CD4-positive, alpha-beta T cell treated with Interleukin-10 for 1 hour (primary cell): ENCODE data around the gene PRSS33.

ENCODE experiments used
- DNase-seq: peaks from one replicate; pipeline ENCODE4 v3.0.0-alpha.2; 2020

The PRSS33 gene

GRCh38 chr16:2787406-2787805, at the start of gene PRSS33:
PRSS33 (minus strand) TSS chr16:2787560; CDS start chr16:2786547, 1,013 bp downstream.
- no peak for DNase-seq

GRCh38 chr16:2836646-2837508, 49.5 kb upstream of the PRSS33 start:
- DNase-seq = no peak

GRCh38 chr16:2835638-2836493, 48.5 kb upstream of the PRSS33 start:
- no peak for DNase-seq

GRCh38 chr16:2834968-2835367, 47.6 kb upstream of the PRSS33 start:
- DNase-seq = no peak

GRCh38 chr16:2833776-2834175, 46.4 kb upstream of the PRSS33 start:
- DNase-seq = no peak

- no peak for DNase-seq
Observed at GRCh38 chr16:2831203-2831602, 43.8 kb upstream of the PRSS33 start.

- no peak for DNase-seq
Observed at GRCh38 chr16:2830355-2830695, 43.0 kb upstream of the PRSS33 start.

- DNase-seq = no peak
Observed at GRCh38 chr16:2829501-2830354, 42.4 kb upstream of the PRSS33 start, which contains the start of gene ZG16B. ZG16B (plus strand) TSS chr16:2830303; CDS start chr16:2830442, 139 bp downstream.

GRCh38 chr16:2828876-2829430, 41.6 kb upstream of the PRSS33 start:
- no peak for DNase-seq

- DNase-seq = no peak
Observed at GRCh38 chr16:2828521-2828840, 41.1 kb upstream of the PRSS33 start.

GRCh38 chr16:2827831-2828520, 40.6 kb upstream of the PRSS33 start:
- no peak for DNase-seq

GRCh38 chr16:2827374-2827791, 40.0 kb upstream of the PRSS33 start:
- no peak for DNase-seq

GRCh38 chr16:2826591-2827373, 39.4 kb upstream of the PRSS33 start:
- no peak for DNase-seq

GRCh38 chr16:2825906-2826305, 38.5 kb upstream of the PRSS33 start:
- DNase-seq = no peak

GRCh38 chr16:2825049-2825742, 37.8 kb upstream of the PRSS33 start:
- no peak for DNase-seq

- no peak for DNase-seq
Observed at GRCh38 chr16:2824626-2825025, 37.3 kb upstream of the PRSS33 start.

- no peak for DNase-seq
Observed at GRCh38 chr16:2822496-2822895, 35.1 kb upstream of the PRSS33 start.

- no peak for DNase-seq
Observed at GRCh38 chr16:2822158-2822495, 34.8 kb upstream of the PRSS33 start.

- DNase-seq = no peak
Observed at GRCh38 chr16:2821487-2822157, 34.3 kb upstream of the PRSS33 start.

- DNase-seq = no peak
Observed at GRCh38 chr16:2820836-2821486, 33.6 kb upstream of the PRSS33 start.
